ENCODE measurements around the gene SPINT2. TPM values are rescaled to one million over a fixed set of nuclear protein-coding genes. Genes with fewer than 3 reads are reported as not detected.
A peak's percentile ranks its signal among the peaks of the same experiment; 100 is the strongest.

The SPINT2 gene
- total RNA-seq, 1 experiment from 2014 or later = 1,023 TPM

DNA sequence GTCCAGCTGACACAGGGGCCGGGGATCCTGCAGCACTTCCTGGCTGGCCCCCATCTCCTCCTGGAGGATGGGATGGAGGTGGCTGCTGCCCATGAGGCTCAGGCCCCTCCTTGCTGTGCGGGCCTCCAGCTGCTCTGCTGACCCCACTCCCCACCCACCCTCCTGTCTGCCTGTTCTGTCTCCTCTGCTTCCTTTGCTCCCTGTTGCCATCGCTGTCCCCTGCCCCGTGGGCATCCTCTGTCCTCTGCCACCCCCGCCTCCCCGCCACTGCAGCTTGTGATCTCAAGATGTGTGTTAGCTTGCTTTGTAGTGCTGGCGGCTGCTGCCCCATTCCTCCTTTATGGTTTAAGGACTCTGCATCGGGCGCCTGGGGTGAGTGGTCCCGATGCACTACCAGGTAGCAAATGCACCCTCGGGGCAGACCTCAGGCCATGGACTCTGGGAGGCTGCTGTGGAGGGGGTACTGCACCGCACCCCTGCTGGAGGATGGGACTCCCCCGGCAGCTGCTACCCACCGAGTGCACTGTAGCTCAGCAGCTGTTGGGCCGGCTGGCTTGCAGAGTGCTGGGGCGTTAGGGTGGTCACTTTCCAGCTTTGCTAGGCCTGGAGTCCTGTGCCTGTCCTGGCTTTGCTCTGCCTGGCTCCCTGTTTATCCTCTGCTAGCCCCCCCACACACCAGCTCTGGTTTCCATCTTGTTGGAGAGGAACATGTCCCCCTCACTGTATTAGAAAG, 23.9 kb downstream of the SPINT2 start:
- BruUV-seq (replicated peaks) = no TSS peak
- Mint-ChIP-seq H3K36me3 (ENCODE audit: insufficient read depth, unreplicated experiment) (peaks cover 96% of the 10 kb centered on the region), H3K4me1 (ENCODE audit: low read depth, unreplicated experiment) (peaks cover 32% of the 10 kb centered on the region), H3K4me3 (ENCODE audit: low read depth, unreplicated experiment) (no peak overlapping the region), H3K9me3 (ENCODE audit: low read depth, unreplicated experiment) (no peaks in the 10 kb centered on the region), H3K27me3 (ENCODE audit: unreplicated experiment) (no peaks in the 10 kb centered on the region), H3K27ac (ENCODE audit: unreplicated experiment) (no peak overlapping the region)
- TF ChIP-seq, protein P1, sequence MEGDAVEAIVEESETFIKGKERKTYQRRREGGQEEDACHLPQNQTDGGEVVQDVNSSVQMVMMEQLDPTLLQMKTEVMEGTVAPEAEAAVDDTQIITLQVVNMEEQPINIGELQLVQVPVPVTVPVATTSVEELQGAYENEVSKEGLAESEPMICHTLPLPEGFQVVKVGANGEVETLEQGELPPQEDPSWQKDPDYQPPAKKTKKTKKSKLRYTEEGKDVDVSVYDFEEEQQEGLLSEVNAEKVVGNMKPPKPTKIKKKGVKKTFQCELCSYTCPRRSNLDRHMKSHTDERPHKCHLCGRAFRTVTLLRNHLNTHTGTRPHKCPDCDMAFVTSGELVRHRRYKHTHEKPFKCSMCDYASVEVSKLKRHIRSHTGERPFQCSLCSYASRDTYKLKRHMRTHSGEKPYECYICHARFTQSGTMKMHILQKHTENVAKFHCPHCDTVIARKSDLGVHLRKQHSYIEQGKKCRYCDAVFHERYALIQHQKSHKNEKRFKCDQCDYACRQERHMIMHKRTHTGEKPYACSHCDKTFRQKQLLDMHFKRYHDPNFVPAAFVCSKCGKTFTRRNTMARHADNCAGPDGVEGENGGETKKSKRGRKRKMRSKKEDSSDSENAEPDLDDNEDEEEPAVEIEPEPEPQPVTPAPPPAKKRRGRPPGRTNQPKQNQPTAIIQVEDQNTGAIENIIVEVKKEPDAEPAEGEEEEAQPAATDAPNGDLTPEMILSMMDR (IDR thresholded peaks at IDR 0.05; ENCODE audit: unreplicated experiment) = no peak
- no peak for DNase-seq
- intact Hi-C loops (cut with micrococcal nuclease; ENCODE audit: unreplicated experiment) = no loop called here
- CTCF ChIA-PET = no interaction called here

DNA sequence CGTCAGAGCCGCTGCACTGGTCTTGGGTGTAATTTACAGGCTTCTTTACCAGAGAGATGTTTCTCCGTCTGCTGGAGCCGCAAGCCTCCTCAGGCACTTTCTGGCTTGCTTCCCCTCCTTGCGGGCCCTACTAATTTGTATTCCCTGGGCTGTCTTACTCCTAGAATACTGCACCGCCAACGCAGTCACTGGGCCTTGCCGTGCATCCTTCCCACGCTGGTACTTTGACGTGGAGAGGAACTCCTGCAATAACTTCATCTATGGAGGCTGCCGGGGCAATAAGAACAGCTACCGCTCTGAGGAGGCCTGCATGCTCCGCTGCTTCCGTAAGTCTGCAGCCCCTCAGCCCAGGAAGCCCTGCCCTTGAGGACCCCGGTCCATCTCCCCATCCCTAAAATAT, 25.6 kb downstream of the SPINT2 start:
- TF ChIP-seq, protein P1 (IDR thresholded peaks at IDR 0.05; ENCODE audit: unreplicated experiment) = no peak
- H3K4me1 Mint-ChIP-seq (ENCODE audit: low read depth, unreplicated experiment) = peaks cover 32% of the 10 kb centered on the region
- no peaks in the 10 kb centered on the region for H3K27me3 Mint-ChIP-seq (ENCODE audit: unreplicated experiment)
- no peaks in the 10 kb centered on the region for H3K9me3 Mint-ChIP-seq (ENCODE audit: low read depth, unreplicated experiment)
- DNase-seq = no peak
- peak overlapping the region; percentile 37 for H3K4me3 Mint-ChIP-seq (ENCODE audit: low read depth, unreplicated experiment)
- peak overlapping the region; percentile 80 for H3K27ac Mint-ChIP-seq (ENCODE audit: unreplicated experiment)
- no TSS peak for BruUV-seq (replicated peaks)
- intact Hi-C loops (cut with micrococcal nuclease; ENCODE audit: unreplicated experiment) = no loop called here
- peaks cover 96% of the 10 kb centered on the region for H3K36me3 Mint-ChIP-seq (ENCODE audit: insufficient read depth, unreplicated experiment)
- CTCF ChIA-PET = interaction anchor here (1.4 kb wide), 1 partner anchor 24 kb away, joined by 8 read pairs; no protein-coding TSS in a partner anchor

GRCh38 chr19:38290631-38291147, 26.3 kb downstream of the SPINT2 start:
- H3K27me3 Mint-ChIP-seq (ENCODE audit: unreplicated experiment) = no peaks in the 10 kb centered on the region
- intact Hi-C loops (cut with micrococcal nuclease; ENCODE audit: unreplicated experiment) = no loop called here
- no peaks in the 10 kb centered on the region for H3K9me3 Mint-ChIP-seq (ENCODE audit: low read depth, unreplicated experiment)
- CTCF ChIA-PET = interaction anchor here (0.5 to 1.7 kb wide), 4 partner anchors 16 to 46 kb away, joined by 3 to 8 read pairs (median 4); no protein-coding TSS in a partner anchor
- BruUV-seq (replicated peaks) = no TSS peak
- peaks cover 96% of the 10 kb centered on the region for H3K36me3 Mint-ChIP-seq (ENCODE audit: insufficient read depth, unreplicated experiment)
- peak; percentile 82 for DNase-seq
- H3K4me1 Mint-ChIP-seq (ENCODE audit: low read depth, unreplicated experiment) = peaks cover 32% of the 10 kb centered on the region
- TF ChIP-seq, protein P1 (IDR thresholded peaks at IDR 0.05; ENCODE audit: unreplicated experiment) = no peak
- H3K27ac Mint-ChIP-seq (ENCODE audit: unreplicated experiment) = peak overlapping the region; percentile 80
- H3K4me3 Mint-ChIP-seq (ENCODE audit: low read depth, unreplicated experiment) = peak overlapping the region; percentile 37

DNA sequence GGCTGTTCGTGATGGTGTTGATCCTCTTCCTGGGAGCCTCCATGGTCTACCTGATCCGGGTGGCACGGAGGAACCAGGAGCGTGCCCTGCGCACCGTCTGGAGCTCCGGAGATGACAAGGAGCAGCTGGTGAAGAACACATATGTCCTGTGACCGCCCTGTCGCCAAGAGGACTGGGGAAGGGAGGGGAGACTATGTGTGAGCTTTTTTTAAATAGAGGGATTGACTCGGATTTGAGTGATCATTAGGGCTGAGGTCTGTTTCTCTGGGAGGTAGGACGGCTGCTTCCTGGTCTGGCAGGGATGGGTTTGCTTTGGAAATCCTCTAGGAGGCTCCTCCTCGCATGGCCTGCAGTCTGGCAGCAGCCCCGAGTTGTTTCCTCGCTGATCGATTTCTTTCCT, 27.5 kb downstream of the SPINT2 start:
- TF ChIP-seq, protein P1 (IDR thresholded peaks at IDR 0.05; ENCODE audit: unreplicated experiment) = no peak
- Mint-ChIP-seq H3K27me3 (ENCODE audit: unreplicated experiment) (no peaks in the 10 kb centered on the region), H3K4me1 (ENCODE audit: low read depth, unreplicated experiment) (peaks cover 32% of the 10 kb centered on the region), H3K27ac (ENCODE audit: unreplicated experiment) (no peak overlapping the region), H3K4me3 (ENCODE audit: low read depth, unreplicated experiment) (no peak overlapping the region), H3K36me3 (ENCODE audit: insufficient read depth, unreplicated experiment) (peaks cover 96% of the 10 kb centered on the region), H3K9me3 (ENCODE audit: low read depth, unreplicated experiment) (no peaks in the 10 kb centered on the region)
- intact Hi-C loops (cut with micrococcal nuclease; ENCODE audit: unreplicated experiment) = no loop called here
- CTCF ChIA-PET = interaction anchor here (1.7 kb wide), 1 partner anchor 17 kb away, joined by 4 read pairs; no protein-coding TSS in a partner anchor
- DNase-seq = no peak
- BruUV-seq (replicated peaks) = TSS peak; percentile 93
